GM21360 (cell line): ENCODE data around the gene PLD1.
"Not testable (repeated sequence)": the region's sequence is repeated elsewhere in the genome, so short reads cannot be mapped to it uniquely, and the experiment has no call there.

Experiments used
- ATAC-seq: cut with Tn5 transposase; IDR thresholded peaks from one replicate; pipeline ENCODE4 v1.9.1; 2021; ENCODE audit warnings: mild to moderate bottlenecking, moderate library complexity; ENCODE audit not compliant: unreplicated experiment

The PLD1 gene

GRCh38 chr3:171815973-171816595, 5.8 kb upstream of the PLD1 start:
- ATAC-seq = no peak

- not testable (repeated sequence) for ATAC-seq
These were observed 4.4 kb upstream of the PLD1 start for GRCh38 chr3:171814662-171815061.

DNA sequence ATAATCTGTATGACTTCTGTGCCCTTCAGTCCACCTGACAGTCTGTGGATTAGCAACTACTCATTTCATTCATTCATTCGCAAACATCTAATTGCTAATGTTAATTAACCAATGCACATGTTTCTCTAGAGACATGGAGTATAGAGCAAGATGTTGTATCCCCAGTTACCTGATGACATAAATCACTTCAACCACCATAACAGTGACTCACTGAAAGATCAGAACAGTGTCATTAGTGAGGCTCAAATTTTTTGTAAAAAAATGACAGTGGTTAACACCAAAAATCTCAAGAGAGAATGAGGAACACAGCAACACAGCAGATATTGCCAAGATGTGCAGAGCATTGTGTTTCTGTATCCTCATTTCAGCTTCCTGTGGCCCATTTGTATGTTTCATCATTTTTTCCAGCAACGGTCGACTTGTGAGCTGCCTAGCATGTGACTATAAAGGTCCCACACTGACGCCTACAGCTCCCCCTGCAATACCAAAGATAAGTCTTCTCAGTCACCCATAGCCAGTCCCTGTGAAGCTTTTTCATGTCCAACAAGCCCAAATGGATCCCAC, 3.7 kb upstream of the PLD1 start:
- peak; percentile 46 for ATAC-seq

- ATAC-seq = no peak
These were observed 3.1 kb upstream of the PLD1 start for GRCh38 chr3:171813278-171813896.

DNA sequence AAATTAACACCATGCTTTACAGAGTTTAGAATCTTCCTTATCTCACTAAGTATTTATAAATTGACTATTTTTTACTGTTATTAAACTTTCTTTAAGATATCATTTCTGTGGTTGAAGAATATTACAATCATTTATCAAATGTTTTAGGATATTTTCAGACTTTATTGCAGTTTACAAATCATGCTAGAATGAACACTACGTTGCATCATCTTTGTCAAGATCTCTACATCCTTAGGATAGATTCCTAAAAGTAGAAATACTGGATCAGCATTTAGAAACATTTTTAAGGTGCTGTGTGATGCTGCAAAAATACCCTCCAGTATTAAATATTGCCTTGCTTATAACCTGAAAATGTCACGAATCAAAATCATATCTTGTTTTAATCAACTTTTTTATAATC, 2.5 kb upstream of the PLD1 start:
- ATAC-seq = no peak

- no peak for ATAC-seq
These were observed 1.6 kb upstream of the PLD1 start for GRCh38 chr3:171811913-171812335.

GRCh38 chr3:171811295-171811912, 1.1 kb upstream of the PLD1 start:
- ATAC-seq = no peak

DNA sequence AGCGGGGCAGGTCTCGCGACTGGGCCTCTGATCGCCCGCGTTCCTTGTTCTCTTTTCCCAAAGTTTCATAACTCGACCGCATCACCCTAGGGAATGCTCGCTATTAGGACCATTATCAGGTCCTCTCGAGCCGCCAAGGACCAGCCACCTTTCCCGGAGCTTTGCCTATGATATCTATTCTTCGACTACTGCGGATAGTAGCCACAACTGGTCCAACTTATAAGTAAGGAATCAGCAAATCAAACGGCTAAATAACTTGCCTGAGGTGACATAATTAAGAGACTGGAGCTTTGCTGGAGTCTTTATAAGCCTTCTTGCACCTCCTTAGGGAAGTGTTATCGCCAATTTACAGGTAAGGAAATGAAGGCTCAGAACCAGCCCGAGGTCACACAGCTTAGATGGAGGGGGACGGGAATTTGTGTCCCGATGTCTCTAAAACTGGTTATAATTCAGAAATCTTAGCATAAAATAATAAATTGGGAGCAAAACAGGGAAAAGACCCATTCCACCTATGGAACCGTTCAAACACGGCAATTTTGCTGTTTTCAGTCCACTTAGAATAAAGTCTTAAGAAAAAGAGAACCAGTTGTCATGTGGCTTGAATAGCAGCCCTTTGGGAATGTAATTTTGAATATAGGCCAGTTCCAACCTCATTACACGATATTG, 479 bp upstream of the PLD1 start:
- ATAC-seq = no peak

DNA sequence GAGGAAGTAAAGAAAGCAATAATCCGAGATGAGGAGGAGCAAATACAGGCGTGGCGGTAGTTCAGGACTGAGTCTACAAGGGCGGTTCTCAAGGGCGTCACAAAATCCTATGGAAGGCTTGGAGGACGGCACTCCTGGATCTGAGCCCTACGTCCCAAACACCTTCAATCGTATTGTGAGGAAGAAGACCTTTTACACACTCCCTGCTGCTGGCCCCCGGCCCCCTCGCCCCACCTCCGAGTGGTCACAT, 747 bp downstream of the PLD1 start:
- ATAC-seq = peak; percentile 24

DNA sequence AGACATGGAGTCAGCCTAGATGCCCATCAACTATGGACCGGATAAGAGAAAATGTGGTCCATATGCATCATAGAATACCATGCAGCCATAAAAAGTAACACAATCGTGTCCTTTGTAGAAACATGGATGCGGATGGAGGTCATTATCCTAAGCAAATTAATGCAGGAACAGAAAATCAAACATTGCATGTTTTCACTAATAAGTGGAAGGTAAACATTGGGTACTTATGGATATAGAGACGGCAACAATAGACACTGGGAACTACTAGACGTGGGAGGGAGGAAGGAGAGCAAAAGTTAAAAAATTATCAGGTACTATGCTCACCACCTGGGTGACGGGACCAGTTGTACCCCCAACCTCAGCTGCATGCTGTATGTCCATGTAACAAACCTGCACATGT, 2.5 kb downstream of the PLD1 start:
- no peak for ATAC-seq

- ATAC-seq = no peak
These were observed 3.1 kb downstream of the PLD1 start for GRCh38 chr3:171807129-171807675.

DNA sequence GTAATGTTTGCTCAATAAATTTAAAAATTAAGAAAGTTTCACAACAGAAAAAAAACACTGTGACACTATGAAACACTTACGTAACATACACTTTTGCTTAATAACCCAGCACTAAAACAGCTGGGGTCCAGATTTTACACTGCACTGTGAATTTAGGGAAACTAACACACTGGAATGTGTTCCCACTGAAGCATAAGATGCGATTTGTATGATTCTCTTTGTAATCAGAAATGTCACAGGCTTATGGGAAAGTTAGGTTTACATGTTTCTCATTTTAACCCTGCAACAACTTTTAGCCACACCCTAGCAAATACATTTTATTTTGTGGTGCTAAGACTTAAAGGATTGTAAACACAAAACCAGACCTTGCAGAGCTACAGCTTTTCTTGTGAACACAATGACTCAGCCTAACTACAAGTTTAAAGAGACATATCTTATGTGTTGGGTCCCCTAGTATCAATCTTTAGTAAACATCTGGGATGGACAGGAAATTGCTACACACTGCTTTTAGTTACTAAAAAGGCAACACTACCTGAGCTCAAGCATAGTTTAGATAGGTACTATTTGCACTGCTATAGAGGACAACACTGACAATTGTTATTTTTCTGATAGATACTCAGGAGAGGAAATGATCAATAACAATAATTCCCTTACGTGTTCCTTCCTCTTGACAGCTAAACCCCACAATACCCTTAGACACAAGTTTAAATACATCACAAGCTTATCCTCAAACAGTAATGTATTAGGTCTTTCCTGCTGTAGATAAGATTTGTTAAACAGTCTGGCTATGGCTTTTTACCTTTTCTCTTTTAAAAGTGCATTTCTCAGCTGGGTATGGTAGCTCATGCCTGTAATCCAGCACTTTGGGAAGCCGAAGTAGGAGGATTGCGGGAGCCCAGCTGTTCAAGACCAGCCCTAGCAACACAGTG, 3.8 kb downstream of the PLD1 start:
- no peak for ATAC-seq

DNA sequence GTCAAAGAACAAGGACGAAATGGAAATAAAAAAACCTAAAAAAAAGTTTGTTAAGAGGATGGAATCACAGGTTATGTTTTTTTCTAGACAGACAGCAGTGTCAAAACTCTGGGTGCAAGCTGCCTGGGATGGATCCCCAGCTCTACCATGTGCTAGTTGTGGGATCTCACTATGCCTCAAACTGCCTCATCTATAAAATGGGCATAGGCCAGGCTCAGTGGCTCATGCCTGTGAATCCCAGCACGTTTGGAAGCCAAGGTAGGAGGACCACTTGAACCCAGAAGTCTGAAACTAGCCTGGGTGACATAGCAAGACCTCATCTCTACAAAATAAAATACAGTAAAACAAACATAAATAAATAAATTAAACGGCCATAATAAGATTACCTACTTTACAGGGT, 4.6 kb downstream of the PLD1 start:
- ATAC-seq = no peak

DNA sequence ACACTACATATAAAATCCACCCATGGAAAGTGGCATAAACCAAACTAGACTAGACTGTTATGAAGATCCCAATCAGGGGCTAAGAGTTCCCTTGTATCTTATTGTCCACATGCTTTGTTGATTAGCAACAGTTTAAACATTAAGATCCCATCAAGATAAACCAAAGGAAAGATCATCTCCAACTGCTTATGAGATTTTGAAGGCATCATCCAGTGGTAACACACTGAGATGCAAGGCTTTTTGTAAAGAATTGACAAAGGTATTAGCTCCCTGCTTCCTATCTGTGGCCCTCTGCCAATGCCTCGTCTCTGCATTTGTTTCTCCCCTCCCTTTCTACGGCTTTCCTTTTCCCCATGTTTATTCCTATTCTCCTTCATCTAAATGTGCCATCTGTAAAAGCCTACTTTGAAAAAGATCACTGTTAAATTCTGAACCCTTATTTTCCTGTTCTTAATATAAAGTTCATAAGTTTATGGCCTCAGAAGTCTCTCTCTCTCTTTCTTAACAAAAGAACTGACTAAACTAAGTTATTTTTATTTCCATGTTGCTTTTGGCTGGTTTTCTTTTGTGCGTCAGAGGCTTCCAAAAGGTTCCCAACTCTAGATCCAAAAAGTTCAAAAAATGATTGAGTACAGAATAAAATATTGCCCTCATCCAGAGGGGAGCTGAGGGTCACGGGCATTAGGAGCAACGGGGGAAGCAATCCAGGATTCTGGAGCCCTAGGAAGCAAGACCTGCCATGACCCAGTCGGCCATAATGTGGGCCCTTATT, 5.5 kb downstream of the PLD1 start:
- ATAC-seq = no peak

GRCh38 chr3:171803044-171803443, 7.2 kb downstream of the PLD1 start:
- ATAC-seq = no peak

GRCh38 chr3:171802590-171802956, 7.7 kb downstream of the PLD1 start:
- ATAC-seq = no peak

DNA sequence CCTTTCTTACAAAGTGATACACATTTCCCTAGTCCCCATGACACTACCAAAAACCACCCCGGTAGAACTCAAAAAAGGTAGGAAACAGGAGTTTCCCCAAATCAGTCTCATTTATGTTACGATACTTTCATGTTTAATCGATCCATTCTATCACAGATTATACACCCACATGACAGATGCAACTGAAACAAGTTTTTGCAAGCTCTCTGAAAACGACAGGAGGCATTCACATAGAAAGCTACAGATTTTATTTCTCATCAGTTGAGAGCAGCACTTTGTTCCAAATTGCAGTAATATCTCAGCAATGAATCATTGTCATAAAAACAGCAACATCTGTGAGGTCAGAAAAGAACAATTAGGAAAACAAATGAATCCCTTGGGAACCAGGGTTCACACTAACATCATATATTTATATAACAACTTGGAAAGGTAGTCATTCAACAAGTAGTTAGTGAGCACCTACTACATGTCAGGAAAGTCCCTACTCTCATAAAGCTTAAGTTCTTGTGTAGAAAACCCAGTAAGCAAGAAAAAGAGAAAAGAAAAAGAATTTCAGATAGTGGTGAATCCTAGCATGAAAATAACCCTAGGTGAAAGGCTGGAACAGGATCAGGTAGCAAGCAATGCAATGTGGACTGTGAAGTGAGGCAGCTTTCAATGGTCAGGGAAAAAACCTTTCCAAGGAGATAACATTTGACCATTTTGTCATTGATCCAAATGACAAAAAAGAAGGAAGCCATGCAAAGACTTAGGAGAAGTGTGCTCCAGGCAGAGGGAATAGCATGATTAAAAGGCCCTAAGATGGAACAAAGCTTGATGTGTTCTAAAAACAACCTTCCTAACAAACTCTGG, 8.3 kb downstream of the PLD1 start:
- ATAC-seq = no peak

DNA sequence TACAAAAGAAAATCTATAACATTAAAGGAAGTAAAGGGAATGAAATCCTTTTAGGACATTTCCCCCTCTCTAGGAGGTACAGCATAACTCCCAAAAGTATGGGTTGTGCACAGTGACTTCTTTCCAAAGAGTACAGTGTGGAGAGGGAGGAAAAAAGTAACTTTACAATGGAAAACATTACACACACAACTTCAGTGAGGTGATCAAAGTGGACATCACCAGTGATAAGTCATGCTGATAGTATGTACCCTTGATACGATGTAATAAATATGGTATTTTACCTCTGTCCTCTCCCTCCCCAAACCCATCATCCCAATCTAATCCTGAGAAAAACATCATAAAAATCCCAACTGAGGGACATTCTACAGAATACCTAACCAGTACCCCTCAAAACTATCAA, 10.8 kb downstream of the PLD1 start:
- no peak for ATAC-seq

- ATAC-seq = no peak
These were observed 12.4 kb downstream of the PLD1 start for GRCh38 chr3:171797873-171798272.
